Measurements from ENCODE around the gene RLN3. TPM values are rescaled to one million over a fixed set of nuclear protein-coding genes. Genes with fewer than 3 reads are reported as not detected.

RLN3 gene
- total and polyA plus RNA-seq, 9 of the 15 experiments (the other 6 are each of a cell fraction or from before 2014, with no cell fraction given): 0.31 to 1.2 (median 0.71) TPM; not detected in 6

DNA sequence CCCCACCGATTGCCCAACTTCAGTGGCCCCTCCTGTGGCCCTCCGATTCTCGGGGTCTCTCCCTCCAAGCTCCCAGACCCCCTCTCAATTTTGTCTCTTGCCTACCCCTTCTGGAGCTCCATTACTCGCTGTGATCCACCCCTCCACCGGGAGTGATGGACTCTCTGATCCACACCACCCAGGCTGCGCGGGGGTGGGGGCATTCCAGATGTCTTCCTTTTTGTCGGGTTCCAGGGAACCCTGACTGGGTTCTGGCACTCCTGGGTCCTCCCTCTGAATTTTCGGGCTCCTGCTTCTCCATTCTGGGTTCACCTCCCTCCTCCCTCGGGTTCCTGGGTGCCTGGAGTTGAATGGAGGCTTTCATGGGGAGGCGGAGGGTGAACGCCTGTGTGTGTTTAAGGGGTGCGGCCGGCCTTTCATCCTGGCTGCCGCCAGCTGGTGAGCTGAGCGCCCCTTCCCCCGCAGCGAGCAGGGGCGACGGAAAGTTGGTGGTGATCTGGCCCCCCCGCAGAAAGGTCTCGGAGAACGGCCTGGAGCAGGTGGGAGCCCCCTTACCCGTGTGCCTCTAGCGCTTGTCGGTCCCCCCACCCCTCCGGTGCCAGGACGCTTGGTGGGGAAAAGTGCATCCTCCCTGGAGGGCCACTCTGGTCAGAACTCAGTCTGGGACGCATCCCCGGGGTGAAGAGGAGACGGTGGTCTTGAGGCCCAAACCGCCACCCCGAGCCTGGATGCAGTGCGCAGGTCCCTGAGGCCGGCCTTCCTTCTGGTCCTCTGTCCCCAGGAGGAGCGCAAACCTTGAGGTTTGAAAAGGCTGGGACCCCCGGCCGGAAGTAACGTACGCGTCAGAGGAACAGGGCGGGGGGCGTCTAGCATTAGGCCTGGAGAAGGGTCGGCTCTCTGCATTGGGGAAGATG, 46.2 kb downstream of the RLN3 start (continued):
- TF ChIP-seq ZBTB26 (CRISPR knock-in tag; IDR thresholded peaks at IDR 0.05) (no peak), HINFP (tag; conservative IDR thresholded peaks at IDR 0.05; ENCODE audit: low read depth) (no peak), E2F4 (CRISPR knock-in tag; IDR thresholded peaks at IDR 0.05; ENCODE audit: low read depth) (no peak), JUND (IDR thresholded peaks at IDR 0.05; ENCODE audit: borderline replicate concordance, low read depth, low read length) (no peak), JUND (tag; IDR thresholded peaks at IDR 0.05; ENCODE audit: borderline replicate concordance, low read depth, low read length) (no peak), SIRT6 (IDR thresholded peaks at IDR 0.05; ENCODE audit: low read depth, low read length) (no peak), ZNF133 (CRISPR knock-in tag; IDR thresholded peaks at IDR 0.05) (no peak), BRF1 (IDR thresholded peaks at IDR 0.05; ENCODE audit: borderline replicate concordance, extremely low read depth, insufficient read length) (no peak), ZFPM2 (CRISPR knock-in tag; IDR thresholded peaks at IDR 0.05) (no peak), RFX7 (CRISPR knock-in tag; IDR thresholded peaks at IDR 0.05) (no peak), REST (IDR thresholded peaks at IDR 0.05; ENCODE audit: borderline replicate concordance) (no peak), REST (CRISPR knock-in tag; IDR thresholded peaks at IDR 0.05; ENCODE audit: low read depth) (no peak), ZFP1 (CRISPR knock-in tag; IDR thresholded peaks at IDR 0.05) (no peak)

All from K562 (cell line).